Caco-2 (cell line): Measurements from ENCODE around the gene TBX4. TPM values are rescaled to one million over a fixed set of nuclear protein-coding genes. Genes with fewer than 3 reads are reported as not detected.

Experiments used
- BruUV-seq: library from RNA; stranded (reverse); fragments of 400-500 nt; replicated peaks from 2 replicates; lab custom pipeline; 2021; lab: Mats Ljungman, UMichigan
- CTCF ChIA-PET: fragments of 300-600 bp; sonication (Branson Sonifier 250); formaldehyde crosslinking; loops from one replicate; lab custom pipeline; 2022; ENCODE audit warnings: antibody characterized with exemption; lab: Charles Lee
- POLR2A ChIA-PET: fragments of 300-600 bp; sonication (Branson Sonifier 250); formaldehyde crosslinking; loops from one replicate; lab custom pipeline; 2022; ENCODE audit warnings: antibody characterized with exemption; lab: Charles Lee
- DNase-seq, 2 experiments: peaks; one replicate each; pipeline versions ENCODE4 v3.0.0 to v3.0.0-alpha.2; 2020 to 2022
- H3K27me3 ChIP-seq: replicated peaks from 2 replicates; pipeline ENCODE4 v1.6.0; 2011; ENCODE audit warnings: low read length; ENCODE audit not compliant: control insufficient read depth, insufficient read depth
- H3K36me3 ChIP-seq: 2 replicates; pipeline ENCODE4 v1.5.1; 2011; ENCODE audit warnings: low read length; ENCODE audit not compliant: control insufficient read depth, insufficient read depth
- H3K4me1 ChIP-seq: fragments of 250-450 bp; sonication (Bioruptor Pico); 2 replicates; pipeline ENCODE4 v1.5.1; 2020; ENCODE audit warnings: mild to moderate bottlenecking
- H3K4me3 ChIP-seq: 2 replicates; pipeline ENCODE4 v1.5.1; 2011; ENCODE audit warnings: low read depth, mild to moderate bottlenecking, control low read depth, low read length
- H3K9me3 ChIP-seq: fragments of 250-450 bp; sonication (Bioruptor Pico); 2 replicates; pipeline ENCODE4 v1.5.1; 2020; ENCODE audit warnings: mild to moderate bottlenecking, moderate library complexity
- H3K27ac Mint-ChIP-seq: one replicate; pipeline ENCODE4 v1.8.0; 2022; ENCODE audit warnings: mixed read lengths; ENCODE audit not compliant: unreplicated experiment
- H3K27me3 Mint-ChIP-seq: one replicate; pipeline ENCODE4 v1.8.0; 2022; ENCODE audit warnings: mixed read lengths; ENCODE audit not compliant: insufficient read depth, unreplicated experiment
- H3K36me3 Mint-ChIP-seq: one replicate; pipeline ENCODE4 v1.8.0; 2022; ENCODE audit warnings: mild to moderate bottlenecking, mixed read lengths; ENCODE audit not compliant: insufficient read depth, unreplicated experiment
- H3K4me1 Mint-ChIP-seq: one replicate; pipeline ENCODE4 v1.8.0; 2022; ENCODE audit warnings: low read depth, mixed read lengths; ENCODE audit not compliant: unreplicated experiment
- H3K4me3 Mint-ChIP-seq: one replicate; pipeline ENCODE4 v1.8.0; 2022; ENCODE audit warnings: mild to moderate bottlenecking, moderate library complexity, mixed read lengths; ENCODE audit not compliant: unreplicated experiment
- H3K9me3 Mint-ChIP-seq: one replicate; pipeline ENCODE4 v1.8.0; 2022; ENCODE audit warnings: mixed read lengths; ENCODE audit not compliant: unreplicated experiment
- intact Hi-C: fragments of 100-400 bp; cut with micrococcal nuclease; formaldehyde crosslinking; loops from one replicate; pipeline ENCODE4 v1.10.0; 2022; ENCODE audit not compliant: unreplicated experiment
- total RNA-seq: library from RNA; stranded (reverse); gene quantifications from 2 replicates; pipeline ENCODE4 v1.2.3, GENCODE V29; 2022
- TF ChIP-seq, protein P1 (sequence below), 2 experiments: fragments of 200-600 bp in 1 of 2; IDR thresholded peaks; 1 replicate in 1 of 2; 2 replicates in 1 of 2; pipeline versions ENCODE4 v1.5.1 to v1.8.0; 2011 to 2022; ENCODE audit warnings: antibody characterized with exemption in 1 of 2, control low read depth in 1 of 2, inconsistent platforms in 1 of 2, low read depth in 1 of 2, low read length in 1 of 2, mild to moderate bottlenecking in 1 of 2, moderate library complexity in 1 of 2; ENCODE audit not compliant: insufficient read depth in 1 of 2, severe bottlenecking in 1 of 2, unreplicated experiment in 1 of 2

TBX4 gene
- total RNA-seq, 1 experiment from 2014 or later, result 2.5 TPM

- ChIA-PET CTCF (no interaction called here), POLR2A (no interaction called here)
- Histone ChIP-seq H3K27me3 (no peaks in the 10 kb centered on the region), H3K9me3 (no peaks in the 10 kb centered on the region), H3K36me3 (no peaks in the 10 kb centered on the region), H3K4me1 (0 out of 2 replicates have a peak, but pooled peaks cover 7% of the 10 kb centered on the region), H3K4me3 (no peak overlapping the region)
- no peaks in the 10 kb centered on the region for H3K9me3 Mint-ChIP-seq
- no peak overlapping the region for H3K27ac Mint-ChIP-seq
- H3K27me3 Mint-ChIP-seq, result peaks cover 4% of the 10 kb centered on the region
- intact Hi-C loops, result no loop called here
- BruUV-seq, result no TSS peak
- no peak overlapping the region for H3K4me3 Mint-ChIP-seq
- no peaks in the 10 kb centered on the region for H3K4me1 Mint-ChIP-seq
- TF ChIP-seq, protein P1, sequence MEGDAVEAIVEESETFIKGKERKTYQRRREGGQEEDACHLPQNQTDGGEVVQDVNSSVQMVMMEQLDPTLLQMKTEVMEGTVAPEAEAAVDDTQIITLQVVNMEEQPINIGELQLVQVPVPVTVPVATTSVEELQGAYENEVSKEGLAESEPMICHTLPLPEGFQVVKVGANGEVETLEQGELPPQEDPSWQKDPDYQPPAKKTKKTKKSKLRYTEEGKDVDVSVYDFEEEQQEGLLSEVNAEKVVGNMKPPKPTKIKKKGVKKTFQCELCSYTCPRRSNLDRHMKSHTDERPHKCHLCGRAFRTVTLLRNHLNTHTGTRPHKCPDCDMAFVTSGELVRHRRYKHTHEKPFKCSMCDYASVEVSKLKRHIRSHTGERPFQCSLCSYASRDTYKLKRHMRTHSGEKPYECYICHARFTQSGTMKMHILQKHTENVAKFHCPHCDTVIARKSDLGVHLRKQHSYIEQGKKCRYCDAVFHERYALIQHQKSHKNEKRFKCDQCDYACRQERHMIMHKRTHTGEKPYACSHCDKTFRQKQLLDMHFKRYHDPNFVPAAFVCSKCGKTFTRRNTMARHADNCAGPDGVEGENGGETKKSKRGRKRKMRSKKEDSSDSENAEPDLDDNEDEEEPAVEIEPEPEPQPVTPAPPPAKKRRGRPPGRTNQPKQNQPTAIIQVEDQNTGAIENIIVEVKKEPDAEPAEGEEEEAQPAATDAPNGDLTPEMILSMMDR (IDR thresholded peaks at IDR 0.05; ENCODE audit: insufficient read depth in 1 of 2, low read depth in 1 of 2, low read length in 1 of 2, severe bottlenecking in 1 of 2, unreplicated experiment in 1 of 2), result no peak
- DNase-seq, result no peak
- no peaks in the 10 kb centered on the region for H3K36me3 Mint-ChIP-seq
These were observed 66.9 kb downstream of the TBX4 start for GRCh38 chr17:61519139-61519538.

GRCh38 chr17:61519754-61520440 is 67.7 kb downstream of the TBX4 start:
- DNase-seq, result no peak
- Mint-ChIP-seq H3K4me1 (no peaks in the 10 kb centered on the region), H3K27ac (no peak overlapping the region), H3K9me3 (no peaks in the 10 kb centered on the region), H3K4me3 (no peak overlapping the region), H3K27me3 (peaks cover 4% of the 10 kb centered on the region), H3K36me3 (no peaks in the 10 kb centered on the region)
- ChIA-PET CTCF (no interaction called here), POLR2A (no interaction called here)
- no peaks in the 10 kb centered on the region for H3K27me3 ChIP-seq
- no peak overlapping the region for H3K4me3 ChIP-seq
- intact Hi-C loops, result no loop called here
- no peaks in the 10 kb centered on the region for H3K9me3 ChIP-seq
- H3K36me3 ChIP-seq, result no peaks in the 10 kb centered on the region
- TF ChIP-seq, protein P1 (IDR thresholded peaks at IDR 0.05; ENCODE audit: insufficient read depth in 1 of 2, low read depth in 1 of 2, low read length in 1 of 2, severe bottlenecking in 1 of 2, unreplicated experiment in 1 of 2), result no peak
- H3K4me1 ChIP-seq, result 0 out of 2 replicates have a peak, but pooled peaks cover 7% of the 10 kb centered on the region
- no TSS peak for BruUV-seq

GRCh38 chr17:61520897-61521296 is 68.7 kb downstream of the TBX4 start:
- H3K4me1 ChIP-seq, result 0 out of 2 replicates have a peak, but pooled peaks cover 7% of the 10 kb centered on the region
- TF ChIP-seq, protein P1 (IDR thresholded peaks at IDR 0.05; ENCODE audit: insufficient read depth in 1 of 2, low read depth in 1 of 2, low read length in 1 of 2, severe bottlenecking in 1 of 2, unreplicated experiment in 1 of 2), result no peak
- H3K36me3 Mint-ChIP-seq, result no peaks in the 10 kb centered on the region
- no peaks in the 10 kb centered on the region for H3K4me1 Mint-ChIP-seq
- no peak overlapping the region for H3K27ac Mint-ChIP-seq
- ChIA-PET POLR2A (interaction anchor here (0.7 kb wide), 1 partner anchor 1301 kb away, joined by 3 read pairs; no protein-coding TSS in a partner anchor), CTCF (no interaction called here)
- H3K36me3 ChIP-seq, result no peaks in the 10 kb centered on the region
- no peak overlapping the region for H3K4me3 ChIP-seq
- no peaks in the 10 kb centered on the region for H3K27me3 ChIP-seq
- H3K9me3 ChIP-seq, result no peaks in the 10 kb centered on the region
- BruUV-seq, result no TSS peak
- intact Hi-C loops, result no loop called here
- no peak for DNase-seq
- H3K4me3 Mint-ChIP-seq, result no peak overlapping the region
- no peaks in the 10 kb centered on the region for H3K9me3 Mint-ChIP-seq
- peaks cover 4% of the 10 kb centered on the region for H3K27me3 Mint-ChIP-seq
